OCI-M1 (cell line): ENCODE data around the gene DIP2B.
A peak's percentile ranks its signal among the peaks of the same experiment; 100 is the strongest.
"Not testable (repeated sequence)": the region's sequence is repeated elsewhere in the genome, so short reads cannot be mapped to it uniquely, and the experiment has no call there.

Experiments used
- DNase-seq: peaks from one replicate; lab custom pipeline; 2025; lab: John Stamatoyannopoulos, UW

The DIP2B gene

GRCh38 chr12:50504798-50505674 is at the start of gene DIP2B:
Gene DIP2B (plus strand): TSS chr12:50504985. CDS start chr12:50505141, 156 bp downstream.
- DNase-seq = peak; percentile 95

- no peak for DNase-seq
These were observed 46.2 kb upstream of the DIP2B start for GRCh38 chr12:50458606-50459005.

GRCh38 chr12:50467439-50467838 is 37.3 kb upstream of the DIP2B start:
- no peak for DNase-seq

- DNase-seq = no peak
These were observed 27.4 kb upstream of the DIP2B start for GRCh38 chr12:50477241-50477832.

GRCh38 chr12:50482571-50482970 is 22.2 kb upstream of the DIP2B start:
- DNase-seq = no peak

GRCh38 chr12:50483488-50483887 is 21.3 kb upstream of the DIP2B start:
- no peak for DNase-seq

GRCh38 chr12:50488801-50489200 is 16.0 kb upstream of the DIP2B start:
- DNase-seq = no peak

- DNase-seq = not testable (repeated sequence)
These were observed 6.7 kb upstream of the DIP2B start for GRCh38 chr12:50498119-50498518.

GRCh38 chr12:50505675-50506530 is 1.1 kb downstream of the DIP2B start:
- peak; percentile 82 for DNase-seq

- no peak for DNase-seq
These were observed 2.1 kb downstream of the DIP2B start for GRCh38 chr12:50506753-50507473.

- DNase-seq = no peak
These were observed 2.7 kb downstream of the DIP2B start for GRCh38 chr12:50507474-50507838.

GRCh38 chr12:50507930-50508329 is 3.1 kb downstream of the DIP2B start:
- DNase-seq = no peak

- DNase-seq = no peak
These were observed 3.6 kb downstream of the DIP2B start for GRCh38 chr12:50508414-50508813.

- peak; percentile 73 for DNase-seq
These were observed 4.3 kb downstream of the DIP2B start for GRCh38 chr12:50508970-50509663.

- DNase-seq = no peak
These were observed 9.9 kb downstream of the DIP2B start for GRCh38 chr12:50514526-50515276.

GRCh38 chr12:50515587-50515986 is 10.8 kb downstream of the DIP2B start:
- peak; percentile 59 for DNase-seq

GRCh38 chr12:50517421-50518048 is 12.8 kb downstream of the DIP2B start:
- peak; percentile 89 for DNase-seq

- DNase-seq = no peak
These were observed 13.3 kb downstream of the DIP2B start for GRCh38 chr12:50518090-50518489.

GRCh38 chr12:50519353-50519752 is 14.6 kb downstream of the DIP2B start:
- no peak for DNase-seq
